SK-N-SH treated with all-trans-retinoic acid at 6 μM for 48 hours (cell line): Measurements from ENCODE around the gene PLCB1.

Experiments used
- ATAC-seq: fragments of 200-7000 bp; cut with Tn5 transposase; 3 replicates; pipeline ENCODE4 v1.9.1; 2020; ENCODE audit warnings: mild to moderate bottlenecking, moderate library complexity
- ARNTL ChIP-seq: fragments of 450-650 bp; formaldehyde crosslinking; IDR thresholded peaks from 2 replicates; pipeline ENCODE4 v1.5.0; 2020; ENCODE audit warnings: low read depth, mild to moderate bottlenecking, moderate library complexity, borderline replicate concordance
- BACH2 ChIP-seq: fragments of 250-450 bp; sonication (Bioruptor Pico); IDR thresholded peaks from 2 replicates; pipeline ENCODE4 v1.9.0; 2021; ENCODE audit warnings: mild to moderate bottlenecking, borderline replicate concordance
- CREB5 ChIP-seq: fragments of 250-450 bp; sonication (Bioruptor Pico); IDR thresholded peaks from 2 replicates; pipeline ENCODE4 v1.5.1; 2020; ENCODE audit warnings: low read depth, mild to moderate bottlenecking, moderate library complexity
- CSDC2 ChIP-seq: fragments of 250-450 bp; sonication (Bioruptor Pico); IDR thresholded peaks from 2 replicates; pipeline ENCODE4 v1.5.0; 2020; ENCODE audit warnings: mild to moderate bottlenecking, moderate library complexity
- CSRNP3 ChIP-seq: fragments of 250-450 bp; sonication (Bioruptor Pico); IDR thresholded peaks from 2 replicates; pipeline ENCODE4 v1.5.1; 2021; ENCODE audit warnings: mild to moderate bottlenecking, moderate library complexity
- GLIS3 ChIP-seq: fragments of 250-450 bp; sonication (Bioruptor Pico); IDR thresholded peaks from 2 replicates; pipeline ENCODE4 v1.5.0; 2020; ENCODE audit warnings: mild to moderate bottlenecking, moderate library complexity
- ISL1 ChIP-seq: fragments of 250-450 bp; sonication (Bioruptor Pico); IDR thresholded peaks from 2 replicates; pipeline ENCODE4 v2.1.2; 2022; ENCODE audit warnings: mild to moderate bottlenecking, moderate library complexity
- OSR1 ChIP-seq: fragments of 250-450 bp; sonication (Bioruptor Pico); IDR thresholded peaks from 2 replicates; pipeline ENCODE4 v1.8.0; 2022; ENCODE audit warnings: moderate library complexity, mild to moderate bottlenecking, inconsistent platforms
- PATZ1 ChIP-seq: fragments of 250-450 bp; sonication (Bioruptor Pico); IDR thresholded peaks from 2 replicates; pipeline ENCODE4 v1.8.0; 2020; ENCODE audit warnings: mild to moderate bottlenecking, moderate library complexity, borderline replicate concordance
- POU6F1 ChIP-seq: fragments of 250-450 bp; sonication (Bioruptor Pico); IDR thresholded peaks from 2 replicates; pipeline ENCODE4 v1.8.0; 2021; ENCODE audit warnings: low read depth, mild to moderate bottlenecking, moderate library complexity, borderline replicate concordance
- PPARA ChIP-seq: fragments of 250-450 bp; sonication (Bioruptor Pico); IDR thresholded peaks from 2 replicates; pipeline ENCODE4 v1.5.0; 2020; ENCODE audit warnings: mild to moderate bottlenecking, borderline replicate concordance
- RARB ChIP-seq: fragments of 250-450 bp; sonication (Bioruptor Pico); IDR thresholded peaks from 2 replicates; pipeline ENCODE4 v1.8.0; 2021; ENCODE audit warnings: mild to moderate bottlenecking, moderate library complexity
- SNAI2 ChIP-seq: fragments of 250-450 bp; sonication (Bioruptor Pico); IDR thresholded peaks from 2 replicates; pipeline ENCODE4 v1.5.0; 2020; ENCODE audit warnings: mild to moderate bottlenecking, moderate library complexity
- TOX ChIP-seq: fragments of 250-450 bp; sonication (Bioruptor Pico); IDR thresholded peaks from 2 replicates; pipeline ENCODE4 v1.8.0; 2021; ENCODE audit warnings: mild to moderate bottlenecking, moderate library complexity, borderline replicate concordance
- TSHZ2 ChIP-seq: fragments of 250-450 bp; sonication (Bioruptor Pico); IDR thresholded peaks from 2 replicates; pipeline ENCODE4 v1.5.0; 2020; ENCODE audit warnings: mild to moderate bottlenecking, moderate library complexity
- ZC3H10 ChIP-seq: fragments of 250-450 bp; sonication (Bioruptor Pico); IDR thresholded peaks from 2 replicates; pipeline ENCODE4 v1.5.1; 2021; ENCODE audit warnings: mild to moderate bottlenecking, moderate library complexity
- ZFP3 ChIP-seq: fragments of 250-450 bp; sonication (Bioruptor Pico); IDR thresholded peaks from 2 replicates; pipeline ENCODE4 v1.5.0; 2020; ENCODE audit warnings: mild to moderate bottlenecking, moderate library complexity
- ZFP30 ChIP-seq: fragments of 450-650 bp; formaldehyde crosslinking; IDR thresholded peaks from 2 replicates; pipeline ENCODE4 v1.5.0; 2022; ENCODE audit warnings: mild to moderate bottlenecking, moderate library complexity
- ZNF565 ChIP-seq: fragments of 450-650 bp; formaldehyde crosslinking; conservative IDR thresholded peaks from 2 replicates; pipeline ENCODE4 v1.5.0; 2020; ENCODE audit warnings: low read depth, mild to moderate bottlenecking, moderate library complexity
- ZNF70 ChIP-seq: fragments of 450-650 bp; formaldehyde crosslinking; IDR thresholded peaks from 2 replicates; pipeline ENCODE4 v1.5.0; 2020; ENCODE audit warnings: mild to moderate bottlenecking, moderate library complexity
- ZNF8 ChIP-seq: fragments of 450-650 bp; formaldehyde crosslinking; IDR thresholded peaks from 2 replicates; pipeline ENCODE4 v1.5.0; 2020; ENCODE audit warnings: mild to moderate bottlenecking, moderate library complexity

PLCB1 gene

GRCh38 chr20:8834851-8835250 lies 702.8 kb downstream of the PLCB1 start:
- no peak for TF ChIP-seq ZC3H10 (CRISPR knock-in tag)
- no peak for TF ChIP-seq RARB (CRISPR knock-in tag)
- no peak for TF ChIP-seq BACH2 (CRISPR knock-in tag)
- TF ChIP-seq CSDC2 (CRISPR knock-in tag): no peak
- no peak for TF ChIP-seq OSR1
- TF ChIP-seq TOX (CRISPR knock-in tag): no peak
- no peak for TF ChIP-seq CSRNP3 (CRISPR knock-in tag)
- TF ChIP-seq PATZ1 (CRISPR knock-in tag): no peak
- no peak for TF ChIP-seq POU6F1 (CRISPR knock-in tag)
- TF ChIP-seq ZNF8 (CRISPR knock-in tag): no peak
- TF ChIP-seq ZFP3 (CRISPR knock-in tag): no peak
- TF ChIP-seq SNAI2: no peak
- no peak for TF ChIP-seq CREB5 (CRISPR knock-in tag)
- no peak for TF ChIP-seq PPARA (CRISPR knock-in tag)
- no peak for TF ChIP-seq GLIS3 (CRISPR knock-in tag)
- ATAC-seq: no peak

GRCh38 chr20:8837396-8837795 lies 705.3 kb downstream of the PLCB1 start:
- no peak for ATAC-seq
- TF ChIP-seq ARNTL (CRISPR knock-in tag) (no peak), TSHZ2 (CRISPR knock-in tag) (no peak), ZFP30 (CRISPR knock-in tag) (no peak), CSDC2 (CRISPR knock-in tag) (no peak), ZNF565 (CRISPR knock-in tag) (no peak), ZNF70 (CRISPR knock-in tag) (no peak), OSR1 (no peak), TOX (CRISPR knock-in tag) (no peak)

GRCh38 chr20:8842525-8842924 lies 710.5 kb downstream of the PLCB1 start:
- no peak for ATAC-seq
- TF ChIP-seq OSR1 (no peak), CREB5 (CRISPR knock-in tag) (no peak), BACH2 (CRISPR knock-in tag) (no peak), PATZ1 (CRISPR knock-in tag) (no peak), ZFP3 (CRISPR knock-in tag) (no peak), TSHZ2 (CRISPR knock-in tag) (no peak), ISL1 (CRISPR knock-in tag) (no peak), SNAI2 (no peak)
